ENCODE measurements around the gene TWIST1. TPM values are rescaled to one million over a fixed set of nuclear protein-coding genes. Genes with fewer than 3 reads are reported as not detected.

The TWIST1 gene
- polyA plus RNA-seq, 1 experiment = 28.2 TPM

DNA sequence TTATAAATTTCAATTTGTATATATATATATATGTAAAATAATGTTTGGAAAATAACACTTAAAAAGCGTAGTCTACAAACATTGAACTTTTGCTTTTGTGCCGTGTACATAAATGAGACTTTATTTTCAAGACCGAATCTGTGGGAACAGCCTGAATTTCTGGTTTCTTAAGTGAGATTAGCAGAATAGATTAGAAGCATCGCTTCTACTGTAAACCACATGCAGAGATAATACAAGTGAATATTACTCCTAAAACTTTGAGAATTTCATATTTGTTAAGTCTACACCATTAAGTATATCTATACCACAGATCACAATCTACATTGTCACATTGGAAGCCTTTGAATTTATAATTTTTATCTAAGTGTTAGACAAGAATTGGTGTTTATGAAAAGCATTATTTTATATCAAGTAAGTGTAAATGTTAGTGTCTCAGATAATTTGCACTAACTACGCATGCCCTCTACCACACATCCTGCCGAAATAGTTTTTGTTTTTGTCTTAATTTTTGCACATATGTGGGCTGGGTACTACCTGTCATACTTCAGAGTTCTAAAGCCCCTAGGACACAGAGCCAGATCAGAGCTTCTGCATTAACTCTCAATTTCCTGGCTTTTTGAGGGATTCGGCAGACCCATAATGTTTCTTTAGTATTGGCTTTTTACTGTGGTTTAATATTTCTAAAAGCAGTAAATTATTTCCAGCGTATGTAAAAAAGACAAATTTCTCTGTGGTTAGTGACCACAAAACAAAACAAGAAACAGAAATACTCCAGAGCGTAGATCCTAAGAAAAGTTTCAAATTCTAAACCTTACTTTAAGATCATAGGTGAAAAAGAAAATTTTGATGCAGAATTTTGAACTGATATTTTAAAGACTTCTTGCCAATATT is 20.0 kb downstream of the TWIST1 start:
- DNase-seq (ENCODE audit: low read depth) = no peak
- ChIA-PET CTCF (interaction anchor here (1.7 kb wide), 1 partner anchor 12 kb away, joined by 6 read pairs; no protein-coding TSS in a partner anchor), POLR2A (no interaction called here)
- no peak overlapping the region for H3K4me3 ChIP-seq (ENCODE audit: low read depth, low read length)
- TF ChIP-seq, protein P1, sequence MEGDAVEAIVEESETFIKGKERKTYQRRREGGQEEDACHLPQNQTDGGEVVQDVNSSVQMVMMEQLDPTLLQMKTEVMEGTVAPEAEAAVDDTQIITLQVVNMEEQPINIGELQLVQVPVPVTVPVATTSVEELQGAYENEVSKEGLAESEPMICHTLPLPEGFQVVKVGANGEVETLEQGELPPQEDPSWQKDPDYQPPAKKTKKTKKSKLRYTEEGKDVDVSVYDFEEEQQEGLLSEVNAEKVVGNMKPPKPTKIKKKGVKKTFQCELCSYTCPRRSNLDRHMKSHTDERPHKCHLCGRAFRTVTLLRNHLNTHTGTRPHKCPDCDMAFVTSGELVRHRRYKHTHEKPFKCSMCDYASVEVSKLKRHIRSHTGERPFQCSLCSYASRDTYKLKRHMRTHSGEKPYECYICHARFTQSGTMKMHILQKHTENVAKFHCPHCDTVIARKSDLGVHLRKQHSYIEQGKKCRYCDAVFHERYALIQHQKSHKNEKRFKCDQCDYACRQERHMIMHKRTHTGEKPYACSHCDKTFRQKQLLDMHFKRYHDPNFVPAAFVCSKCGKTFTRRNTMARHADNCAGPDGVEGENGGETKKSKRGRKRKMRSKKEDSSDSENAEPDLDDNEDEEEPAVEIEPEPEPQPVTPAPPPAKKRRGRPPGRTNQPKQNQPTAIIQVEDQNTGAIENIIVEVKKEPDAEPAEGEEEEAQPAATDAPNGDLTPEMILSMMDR (IDR thresholded peaks at IDR 0.05; ENCODE audit: insufficient read depth, low read depth, low read length) = no peak
- H3K27me3 ChIP-seq (ENCODE audit: control insufficient read depth, insufficient read depth, low read length) = no peaks in the 10 kb centered on the region
- no peaks in the 10 kb centered on the region for H3K36me3 ChIP-seq (ENCODE audit: control insufficient read depth, insufficient read depth, low read length)

DNA sequence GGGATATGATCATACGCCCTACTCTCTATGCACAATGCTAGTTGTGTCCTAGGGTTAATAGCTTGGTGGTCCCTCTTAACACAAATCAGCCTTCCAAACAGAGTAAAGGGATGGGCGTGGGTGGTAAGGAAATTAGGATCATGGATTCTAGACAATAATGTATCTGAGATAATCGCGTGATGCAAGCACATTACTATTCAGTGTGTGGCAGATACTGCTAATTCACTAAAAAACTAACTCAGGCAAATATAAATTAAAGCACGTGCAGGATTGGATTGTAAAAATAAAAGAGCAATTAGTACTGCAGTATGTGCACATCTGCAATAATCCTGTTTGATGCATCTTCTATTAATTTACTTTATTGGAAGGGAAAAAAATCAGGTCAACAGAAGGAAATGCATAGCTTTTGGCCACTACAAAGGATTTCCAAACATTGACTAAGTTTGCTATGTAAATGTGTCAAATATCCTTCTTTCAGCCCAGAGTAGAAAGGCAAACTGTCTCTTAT is 22.0 kb downstream of the TWIST1 start:
- POLR2A ChIA-PET = interaction anchor here (1.5 kb wide), 1 partner anchor 18 kb away, joined by 3 read pairs; no protein-coding TSS in a partner anchor
- Histone ChIP-seq H3K36me3 (ENCODE audit: control insufficient read depth, insufficient read depth, low read length) (no peaks in the 10 kb centered on the region), H3K27me3 (ENCODE audit: control insufficient read depth, insufficient read depth, low read length) (no peaks in the 10 kb centered on the region), H3K4me3 (ENCODE audit: low read depth, low read length) (no peak overlapping the region)
- CTCF ChIA-PET = no interaction called here
- no peak for DNase-seq (ENCODE audit: low read depth)
- TF ChIP-seq, protein P1 (IDR thresholded peaks at IDR 0.05; ENCODE audit: insufficient read depth, low read depth, low read length) = no peak

DNA sequence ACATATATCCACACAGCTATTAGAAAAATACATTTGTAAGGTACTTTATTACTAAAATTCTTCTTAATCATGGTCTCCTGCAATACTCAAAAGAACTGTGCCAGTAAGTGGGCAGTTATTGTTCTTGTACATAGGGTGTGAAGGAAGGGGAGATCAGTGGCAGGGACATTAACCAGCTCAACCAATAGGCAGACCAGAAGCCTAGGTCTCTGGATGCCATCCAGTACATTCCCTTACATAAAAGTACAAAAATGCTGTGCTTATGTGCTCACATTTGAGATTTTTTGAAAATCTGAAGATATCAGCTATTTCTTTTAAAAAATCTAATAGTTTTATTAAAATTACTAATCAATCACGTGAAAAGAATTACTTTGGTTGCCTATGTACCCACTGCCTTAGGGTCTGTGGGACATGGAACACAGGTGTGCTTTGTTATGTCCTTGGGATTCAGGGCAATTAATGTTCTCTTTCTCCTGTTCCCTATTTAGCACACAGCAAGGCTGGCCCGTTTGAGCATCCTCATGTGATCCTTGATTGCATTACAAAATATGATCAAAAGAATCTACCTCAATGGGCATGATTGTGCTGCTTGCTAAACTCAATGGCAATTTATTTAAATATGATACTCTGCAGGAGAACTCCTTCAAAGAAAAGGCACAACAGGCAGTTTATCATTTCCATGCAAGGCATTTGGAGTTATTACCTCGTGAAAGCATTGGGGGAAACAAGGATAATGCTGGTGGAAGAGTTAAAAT is 22.7 kb downstream of the TWIST1 start:
- CTCF ChIA-PET = interaction anchor here (0.6 kb wide), 1 partner anchor 20 kb away, joined by 3 read pairs; no protein-coding TSS in a partner anchor
- H3K27me3 ChIP-seq (ENCODE audit: control insufficient read depth, insufficient read depth, low read length) = no peaks in the 10 kb centered on the region
- H3K4me3 ChIP-seq (ENCODE audit: low read depth, low read length) = no peak overlapping the region
- DNase-seq (ENCODE audit: low read depth) = no peak
- TF ChIP-seq, protein P1 (IDR thresholded peaks at IDR 0.05; ENCODE audit: insufficient read depth, low read depth, low read length) = no peak
- POLR2A ChIA-PET = interaction anchor here (1.5 kb wide), 1 partner anchor 18 kb away, joined by 3 read pairs; no protein-coding TSS in a partner anchor
- no peaks in the 10 kb centered on the region for H3K36me3 ChIP-seq (ENCODE audit: control insufficient read depth, insufficient read depth, low read length)

DNA sequence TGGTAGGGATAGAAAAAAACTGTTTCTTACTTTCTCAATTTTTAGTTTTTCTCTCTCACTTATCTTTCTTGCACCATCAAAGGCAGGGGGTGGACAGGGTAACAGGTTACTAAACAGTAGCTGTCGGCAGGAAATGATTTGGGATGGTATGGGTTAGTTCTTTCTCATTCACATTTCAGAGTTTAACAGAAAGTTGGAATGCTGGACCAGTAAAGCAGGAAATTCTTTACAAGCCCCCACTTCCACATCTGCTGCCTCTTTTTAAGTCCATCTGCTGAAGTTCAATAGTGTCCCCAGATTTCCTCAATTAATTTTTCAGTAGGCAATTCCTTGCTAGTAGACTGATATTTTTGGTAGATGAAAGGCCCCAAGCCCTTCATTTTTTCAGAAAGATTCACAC is 23.3 kb downstream of the TWIST1 start:
- ChIA-PET CTCF (interaction anchor here (0.6 kb wide), 2 partner anchors 19 to 424 kb away, joined by 3 to 4 read pairs; no protein-coding TSS in a partner anchor), POLR2A (no interaction called here)
- Histone ChIP-seq H3K36me3 (ENCODE audit: control insufficient read depth, insufficient read depth, low read length) (no peaks in the 10 kb centered on the region), H3K27me3 (ENCODE audit: control insufficient read depth, insufficient read depth, low read length) (no peaks in the 10 kb centered on the region), H3K4me3 (ENCODE audit: low read depth, low read length) (no peak overlapping the region)
- TF ChIP-seq, protein P1 (IDR thresholded peaks at IDR 0.05; ENCODE audit: insufficient read depth, low read depth, low read length) = no peak
- DNase-seq (ENCODE audit: low read depth) = no peak
